Endothelial cell of umbilical vein (primary cell): Measurements from ENCODE around the gene GRM5.

ENCODE experiments used
- POLR2A ChIP-seq: IDR thresholded peaks from 2 replicates; pipeline ENCODE4 v1.6.1; 2012; ENCODE audit warnings: low read depth, mild to moderate bottlenecking, control low read depth, low read length
- TF ChIP-seq, protein P1 (sequence below), 2 donors: IDR thresholded peaks; 1 replicate in 1 of 2; 2 replicates in 1 of 2; pipeline ENCODE4 v1.5.1; 2011; ENCODE audit warnings: low read length in 2 of 2, mild to moderate bottlenecking in 2 of 2, moderate library complexity in 2 of 2, control low read depth in 1 of 2, inconsistent platforms in 1 of 2, low read depth in 1 of 2; ENCODE audit not compliant: insufficient read depth in 1 of 2; ENCODE audit errors: extremely low read depth in 1 of 2
- TF ChIP-seq, protein P2 (sequence below): IDR thresholded peaks from 2 replicates; pipeline ENCODE4 v1.6.1; 2011; ENCODE audit not compliant: insufficient read depth, insufficient read length

- no peak for TF ChIP-seq POLR2A
- TF ChIP-seq, protein P1, sequence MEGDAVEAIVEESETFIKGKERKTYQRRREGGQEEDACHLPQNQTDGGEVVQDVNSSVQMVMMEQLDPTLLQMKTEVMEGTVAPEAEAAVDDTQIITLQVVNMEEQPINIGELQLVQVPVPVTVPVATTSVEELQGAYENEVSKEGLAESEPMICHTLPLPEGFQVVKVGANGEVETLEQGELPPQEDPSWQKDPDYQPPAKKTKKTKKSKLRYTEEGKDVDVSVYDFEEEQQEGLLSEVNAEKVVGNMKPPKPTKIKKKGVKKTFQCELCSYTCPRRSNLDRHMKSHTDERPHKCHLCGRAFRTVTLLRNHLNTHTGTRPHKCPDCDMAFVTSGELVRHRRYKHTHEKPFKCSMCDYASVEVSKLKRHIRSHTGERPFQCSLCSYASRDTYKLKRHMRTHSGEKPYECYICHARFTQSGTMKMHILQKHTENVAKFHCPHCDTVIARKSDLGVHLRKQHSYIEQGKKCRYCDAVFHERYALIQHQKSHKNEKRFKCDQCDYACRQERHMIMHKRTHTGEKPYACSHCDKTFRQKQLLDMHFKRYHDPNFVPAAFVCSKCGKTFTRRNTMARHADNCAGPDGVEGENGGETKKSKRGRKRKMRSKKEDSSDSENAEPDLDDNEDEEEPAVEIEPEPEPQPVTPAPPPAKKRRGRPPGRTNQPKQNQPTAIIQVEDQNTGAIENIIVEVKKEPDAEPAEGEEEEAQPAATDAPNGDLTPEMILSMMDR (IDR thresholded peaks at IDR 0.05; ENCODE audit: extremely low read depth in 1 of 2, insufficient read depth in 1 of 2, low read depth in 1 of 2, low read length in 2 of 2) = no peak
- TF ChIP-seq, protein P2, sequence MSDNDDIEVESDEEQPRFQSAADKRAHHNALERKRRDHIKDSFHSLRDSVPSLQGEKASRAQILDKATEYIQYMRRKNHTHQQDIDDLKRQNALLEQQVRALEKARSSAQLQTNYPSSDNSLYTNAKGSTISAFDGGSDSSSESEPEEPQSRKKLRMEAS = no peak
These were observed 589.8 kb downstream of the GRM5 start for GRCh38 chr11:88475991-88476418.
